Right atrium auricular region (tissue), 2 donors: ENCODE results near the gene IGF2. TPM values are rescaled to one million over a fixed set of nuclear protein-coding genes. Genes with fewer than 3 reads are reported as not detected.

Source experiments
- DNase-seq: peaks from one replicate; pipeline ENCODE4 v3.0.0-alpha.2; 2019; ENCODE audit warnings: low spot score
- H3K27ac ChIP-seq, 2 donors: fragments of 200-600 bp; sonication (generic); 1 replicate in 1 of 2; 2 replicates in 1 of 2; pipeline ENCODE4 v1.5.1; 2016 to 2019
- H3K27me3 ChIP-seq, 2 donors: fragments of 200-600 bp; sonication (generic); one replicate each; pipeline versions ENCODE4 v1.5.1 to v1.6.0; 2017 to 2019
- H3K36me3 ChIP-seq: fragments of 200-600 bp; sonication (generic); one replicate; pipeline ENCODE4 v1.5.1; 2016
- H3K4me1 ChIP-seq, 2 donors: fragments of 200-600 bp; sonication (generic); one replicate each; pipeline versions ENCODE4 v1.5.1 to v1.6.0; 2017 to 2019
- H3K4me3 ChIP-seq, 2 donors: fragments of 200-600 bp; sonication (generic); 1 replicate in 1 of 2; 2 replicates in 1 of 2; pipeline ENCODE4 v1.5.1; 2017 to 2019; ENCODE audit warnings: mild to moderate bottlenecking in 1 of 2, moderate library complexity in 1 of 2
- H3K9me3 ChIP-seq, 2 donors: fragments of 200-600 bp; sonication (generic); one replicate each; pipeline ENCODE4 v1.5.1; 2019
- total RNA-seq, 2 donors: library from RNA; depleted of rRNA; stranded (reverse); fragments of >200 nt; gene quantifications; one replicate each; pipeline ENCODE4 v1.1.0, GENCODE V29; 2016
- TF ChIP-seq, protein P1 (sequence below), 2 donors: fragments of 200-600 bp; sonication (generic); IDR thresholded peaks; one replicate each; pipeline ENCODE4 v1.5.1; 2019; ENCODE audit warnings: antibody characterized with exemption in 2 of 2

Gene IGF2
- total RNA-seq, 2 donors from 2014 or later: 43.2 to 61.9 TPM

DNA sequence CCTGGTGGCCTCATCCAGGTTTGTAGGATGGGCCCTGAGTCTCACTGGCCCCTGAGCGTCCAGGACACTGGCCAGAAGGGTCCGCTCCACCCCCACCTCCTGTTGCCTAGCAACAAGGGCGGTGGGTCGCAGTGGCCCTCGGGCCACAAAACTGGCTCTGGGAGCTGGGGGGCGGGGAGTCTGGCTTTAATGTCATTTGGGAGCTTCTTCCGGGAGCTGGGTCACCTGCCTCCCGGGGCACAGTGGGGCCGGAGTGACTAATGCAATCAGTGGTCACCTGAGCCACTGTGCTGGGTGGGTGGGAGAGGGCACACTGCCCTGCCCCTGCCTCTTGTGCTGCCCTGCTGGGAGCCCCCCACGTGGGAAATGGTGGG lies 29.8 kb upstream of the IGF2 start:
- no peaks in the 10 kb centered on the region for H3K36me3 ChIP-seq
- H3K27me3 ChIP-seq: no peaks in the 10 kb centered on the region

GRCh38 chr11:2168286-2169004 lies 29.3 kb upstream of the IGF2 start:
- Histone ChIP-seq H3K27ac (no peak overlapping the region), H3K27me3 (no peaks in the 10 kb centered on the region), H3K9me3 (no peaks in the 10 kb centered on the region), H3K36me3 (no peaks in the 10 kb centered on the region), H3K4me1 (peaks cover 0 to 16% of the 10 kb centered on the region in 2 donors), H3K4me3 (no peak overlapping the region)
- TF ChIP-seq, protein P1, sequence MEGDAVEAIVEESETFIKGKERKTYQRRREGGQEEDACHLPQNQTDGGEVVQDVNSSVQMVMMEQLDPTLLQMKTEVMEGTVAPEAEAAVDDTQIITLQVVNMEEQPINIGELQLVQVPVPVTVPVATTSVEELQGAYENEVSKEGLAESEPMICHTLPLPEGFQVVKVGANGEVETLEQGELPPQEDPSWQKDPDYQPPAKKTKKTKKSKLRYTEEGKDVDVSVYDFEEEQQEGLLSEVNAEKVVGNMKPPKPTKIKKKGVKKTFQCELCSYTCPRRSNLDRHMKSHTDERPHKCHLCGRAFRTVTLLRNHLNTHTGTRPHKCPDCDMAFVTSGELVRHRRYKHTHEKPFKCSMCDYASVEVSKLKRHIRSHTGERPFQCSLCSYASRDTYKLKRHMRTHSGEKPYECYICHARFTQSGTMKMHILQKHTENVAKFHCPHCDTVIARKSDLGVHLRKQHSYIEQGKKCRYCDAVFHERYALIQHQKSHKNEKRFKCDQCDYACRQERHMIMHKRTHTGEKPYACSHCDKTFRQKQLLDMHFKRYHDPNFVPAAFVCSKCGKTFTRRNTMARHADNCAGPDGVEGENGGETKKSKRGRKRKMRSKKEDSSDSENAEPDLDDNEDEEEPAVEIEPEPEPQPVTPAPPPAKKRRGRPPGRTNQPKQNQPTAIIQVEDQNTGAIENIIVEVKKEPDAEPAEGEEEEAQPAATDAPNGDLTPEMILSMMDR (IDR thresholded peaks at IDR 0.05): no peak
- no peak for DNase-seq

More for the DNA sequence above, 29.8 kb upstream of the IGF2 start:
- Histone ChIP-seq H3K4me1 (peaks cover 0 to 16% of the 10 kb centered on the region in 2 donors), H3K9me3 (no peaks in the 10 kb centered on the region), H3K27ac (no peak overlapping the region), H3K4me3 (no peak overlapping the region)
- TF ChIP-seq, protein P1 (IDR thresholded peaks at IDR 0.05): no peak
- no peak for DNase-seq

DNA sequence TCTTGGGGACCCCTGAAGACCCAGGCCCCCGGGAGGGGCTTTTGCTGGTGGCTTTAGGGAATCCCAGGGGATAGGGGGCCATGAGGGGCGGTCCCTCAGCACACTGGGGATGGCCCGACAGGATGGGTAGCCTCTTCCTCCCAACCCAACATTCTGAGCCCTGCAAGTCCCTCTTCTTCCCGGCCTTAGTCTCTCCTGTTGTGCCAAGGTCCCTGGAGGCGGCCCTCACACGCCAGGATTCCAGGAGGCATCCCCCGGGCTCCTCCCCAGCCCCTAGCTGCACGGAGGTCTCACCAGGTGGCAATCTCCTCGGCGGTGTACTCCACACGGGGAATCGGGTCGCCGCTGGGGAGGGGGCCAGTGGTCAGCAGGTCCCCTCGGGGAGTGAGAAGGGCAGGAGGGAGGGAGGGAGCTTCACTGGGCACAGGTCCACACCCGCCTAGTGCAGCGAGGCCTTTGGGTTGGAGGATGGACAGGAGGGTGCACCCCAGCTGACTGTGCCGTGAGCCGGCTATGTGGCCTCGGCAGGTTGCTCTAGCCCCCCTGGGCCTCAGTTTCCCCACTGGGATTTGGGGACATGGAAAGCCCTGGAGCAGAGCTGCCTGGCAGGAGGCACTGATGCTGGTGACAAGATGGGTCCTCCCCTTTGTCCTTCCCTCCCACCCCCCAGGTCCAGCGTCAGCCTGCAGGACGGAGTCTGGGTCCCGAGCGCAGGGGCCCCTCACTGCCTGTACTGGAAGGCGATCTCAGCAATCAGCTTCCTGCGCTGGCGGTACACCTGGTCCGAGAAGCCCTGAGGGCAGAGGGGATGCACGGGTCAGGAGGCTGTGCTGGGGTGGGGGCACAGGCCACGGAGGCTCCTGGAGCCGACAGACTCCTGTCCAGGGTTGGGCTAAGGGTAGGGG lies 28.2 kb upstream of the IGF2 start:
- DNase-seq: no peak
- TF ChIP-seq, protein P1 (IDR thresholded peaks at IDR 0.05): no peak
- no peaks in the 10 kb centered on the region for H3K27me3 ChIP-seq
- H3K4me3 ChIP-seq: no peak overlapping the region
- no peak overlapping the region for H3K27ac ChIP-seq
- peaks cover 0 to 16% of the 10 kb centered on the region in 2 donors for H3K4me1 ChIP-seq
- H3K36me3 ChIP-seq: no peaks in the 10 kb centered on the region
- H3K9me3 ChIP-seq: no peaks in the 10 kb centered on the region

GRCh38 chr11:2166091-2166851 lies 27.1 kb upstream of the IGF2 start:
- H3K9me3 ChIP-seq: no peaks in the 10 kb centered on the region
- no peaks in the 10 kb centered on the region for H3K36me3 ChIP-seq
- peaks cover 0 to 16% of the 10 kb centered on the region in 2 donors for H3K4me1 ChIP-seq
- H3K27ac ChIP-seq: no peak overlapping the region
- TF ChIP-seq, protein P1 (IDR thresholded peaks at IDR 0.05): peak; percentile 23 to 74
- peak overlapping the region in 1 of 2 donors; percentile 40 for H3K4me3 ChIP-seq
- no peaks in the 10 kb centered on the region for H3K27me3 ChIP-seq
- no peak for DNase-seq

GRCh38 chr11:2165571-2165970 lies 26.4 kb upstream of the IGF2 start:
- no peak for DNase-seq
- H3K27me3 ChIP-seq: no peaks in the 10 kb centered on the region

More at GRCh38 chr11:2165571-2165970, 26.4 kb upstream of the IGF2 start:
- Histone ChIP-seq H3K27ac (no peak overlapping the region), H3K9me3 (no peaks in the 10 kb centered on the region), H3K4me1 (peaks cover 0 to 16% of the 10 kb centered on the region in 2 donors), H3K4me3 (no peak overlapping the region), H3K36me3 (no peaks in the 10 kb centered on the region)
- TF ChIP-seq, protein P1 (IDR thresholded peaks at IDR 0.05): no peak
